A549 (cell line): ENCODE measurements around the gene CT47A1. TPM values are rescaled to one million over a fixed set of nuclear protein-coding genes. Genes with fewer than 3 reads are reported as not detected.
"Not testable (repeated sequence)": the region's sequence is repeated elsewhere in the genome, so short reads cannot be mapped to it uniquely, and the experiment has no call there.

Experiments used
- ATAC-seq, 2 experiments: fragments of 200-7000 bp in 1 of 2; fragments of >200 bp in 1 of 2; cut with Nextera tagmentation in 1 of 2; cut with Tn5 transposase in 1 of 2; 3 replicates each; pipeline versions ENCODE4 v1.8.0 to v1.9.1; 2018 to 2020; ENCODE audit warnings: mild to moderate bottlenecking in 1 of 2, moderate library complexity in 1 of 2
- CTCF ChIA-PET: fragments of 300-600 bp; sonication (Branson Sonifier 250); formaldehyde crosslinking; extraction: SDS; loops from one replicate; lab custom pipeline; 2021; ENCODE audit warnings: antibody characterized with exemption, inconsistent platforms; lab: Yijun Ruan, JAX
- POLR2A ChIA-PET: fragments of 350-600 bp; formaldehyde crosslinking; extraction: SDS; loops from one replicate; lab custom pipeline; 2021; ENCODE audit warnings: antibody characterized with exemption, inconsistent platforms; lab: Yijun Ruan, JAX
- DNase-seq, 2 experiments: peaks; one replicate each; pipeline versions ENCODE4 v3.0.0 to v3.0.0-alpha.2; 2011 to 2016; ENCODE audit warnings: low read depth in 1 of 2, low spot score in 1 of 2
- FAIRE-seq: peaks from 2 replicates; lab custom pipeline; 2011; peaks lifted over from hg19 to GRCh38; lab: Jason Lieb, UNC
- H3K27ac ChIP-seq, 2 experiments: fragments of >200 bp; sonication (Bioruptor Twin); formaldehyde crosslinking; 3 replicates each; pipeline ENCODE4 v1.5.1; 2016 to 2017
- H3K4me1 ChIP-seq: fragments of >200 bp; sonication (Bioruptor Twin); formaldehyde crosslinking; 3 replicates; pipeline ENCODE4 v1.6.1; 2016
- H3K4me2 ChIP-seq: fragments of >200 bp; sonication (Bioruptor Twin); formaldehyde crosslinking; 3 replicates; pipeline ENCODE4 v1.6.1; 2016
- H3K4me3 ChIP-seq: fragments of >200 bp; sonication (Bioruptor Twin); formaldehyde crosslinking; 3 replicates; pipeline ENCODE4 v1.5.1; 2016
- H3K9me3 ChIP-seq: fragments of >200 bp; sonication (Bioruptor Twin); formaldehyde crosslinking; 3 replicates; pipeline ENCODE4 v1.6.1; 2016
- CEBPB ChIP-seq, 2 experiments: fragments of >200 bp in 1 of 2; sonication (Bioruptor Twin) in 1 of 2; formaldehyde crosslinking in 1 of 2; IDR thresholded peaks; 2 replicates each; pipeline ENCODE4 v1.6.1; 2012 to 2016
- CTCF ChIP-seq: fragments of >200 bp; sonication (Bioruptor Twin); formaldehyde crosslinking; IDR thresholded peaks from 3 replicates; pipeline ENCODE4 v1.5.1; 2016
- E2F6 ChIP-seq: IDR thresholded peaks from 2 replicates; pipeline ENCODE4 v1.6.1; 2012; ENCODE audit warnings: low read depth, borderline replicate concordance
- FOXS1 ChIP-seq: fragments of 250-450 bp; sonication (Bioruptor Pico); IDR thresholded peaks from 2 replicates; pipeline ENCODE4 v1.5.0; 2020; ENCODE audit warnings: mild to moderate bottlenecking, moderate library complexity
- GATA3 ChIP-seq: IDR thresholded peaks from 2 replicates; pipeline ENCODE4 v1.6.1; 2012; ENCODE audit warnings: borderline replicate concordance
- HES2 ChIP-seq: fragments of >200 bp; sonication (Bioruptor Twin); formaldehyde crosslinking; IDR thresholded peaks from 2 replicates; pipeline ENCODE4 v1.6.1; 2016
- HMGXB4 ChIP-seq: fragments of 250-450 bp; sonication (Bioruptor Pico); IDR thresholded peaks from 2 replicates; pipeline ENCODE4 v1.5.0; 2021; ENCODE audit warnings: mild to moderate bottlenecking, moderate library complexity, borderline replicate concordance
- HOXB5 ChIP-seq: fragments of 250-450 bp; sonication (Bioruptor Pico); IDR thresholded peaks from 2 replicates; pipeline ENCODE4 v1.5.0; 2020; ENCODE audit warnings: mild to moderate bottlenecking, moderate library complexity
- JUN ChIP-seq, 2 experiments: fragments of >200 bp; sonication (Bioruptor Twin); formaldehyde crosslinking; IDR thresholded peaks; 2 replicates in 1 of 2; 3 replicates in 1 of 2; pipeline ENCODE4 v1.6.1; 2016 to 2017
- KDM5A ChIP-seq: fragments of 200-600 bp; sonication (generic); IDR thresholded peaks from 2 replicates; pipeline ENCODE4 v1.6.1; 2016; ENCODE audit warnings: antibody characterized with exemption, mild to moderate bottlenecking
- NFE2L2 ChIP-seq: fragments of 150-350 bp; conservative IDR thresholded peaks from 2 replicates; pipeline ENCODE4 v1.6.1; 2014; ENCODE audit warnings: low read length
- NR3C1 ChIP-seq: fragments of >200 bp; sonication (Bioruptor Twin); formaldehyde crosslinking; IDR thresholded peaks from 3 replicates; pipeline ENCODE4 v1.6.1; 2017
- PBX3 ChIP-seq: IDR thresholded peaks from 2 replicates; pipeline ENCODE4 v1.6.1; 2012
- RAD21 ChIP-seq, 2 experiments: fragments of >200 bp in 1 of 2; sonication (Bioruptor Twin) in 1 of 2; formaldehyde crosslinking in 1 of 2; IDR thresholded peaks in 1 of 2; conservative IDR thresholded peaks in 1 of 2; 2 replicates in 1 of 2; 3 replicates in 1 of 2; pipeline ENCODE4 v1.6.1; 2012 to 2018; ENCODE audit warnings: inconsistent platforms in 1 of 2
- RCOR1 ChIP-seq: fragments of 150-350 bp; IDR thresholded peaks from 2 replicates; pipeline ENCODE4 v1.6.1; 2014; ENCODE audit warnings: antibody characterized with exemption, low read length, low read depth
- SMC3 ChIP-seq: fragments of >200 bp; sonication (Bioruptor Twin); formaldehyde crosslinking; IDR thresholded peaks from 3 replicates; pipeline ENCODE4 v1.6.1; 2018; ENCODE audit warnings: inconsistent platforms
- SREBF2 ChIP-seq: fragments of 450-650 bp; IDR thresholded peaks from 2 replicates; pipeline ENCODE4 v1.6.1; 2014; ENCODE audit warnings: mild to moderate bottlenecking, moderate library complexity
- ZNF302 ChIP-seq: fragments of 250-450 bp; sonication (Bioruptor Pico); IDR thresholded peaks from 2 replicates; pipeline ENCODE4 v1.9.0; 2021; ENCODE audit warnings: inconsistent platforms, mild to moderate bottlenecking, moderate library complexity
- WGBS: methylation state at CpG from one replicate; pipeline ENCODE4 v1.1.6; 2017; ENCODE audit errors: missing lambda C conversion rate; 5-methylcytosine and 5-hydroxymethylcytosine counted together
- polyA plus RNA-seq, 4 experiments: library from polyadenylated mRNA; depleted of rRNA in 3 of 4; stranded (reverse); fragments of >200 nt; fragmentation: RNase III in 1 of 4; extraction: RNeasy Plus Mini Kit Qiagen cat#74134 plus additional on column Dnase treatment in 1 of 4; gene quantifications; 2 replicates in 3 of 4; 3 replicates in 1 of 4; pipeline ENCODE4 v1.2.3, GENCODE V29; 2011 to 2017
- small RNA-seq, 6 experiments: library from RNA; depleted of rRNA; stranded (forward); fragments of <200 nt; gene quantifications; one replicate each; pipeline ENCODE3, GENCODE V24; 2012

The CT47A1 gene
- polyA plus RNA-seq, 2 of the 4 experiments (the other 2 are of a cell fraction): not detected

- no peak overlapping the region for H3K27ac ChIP-seq
- H3K4me1 ChIP-seq: no peaks in the 10 kb centered on the region
- no peaks in the 10 kb centered on the region for H3K9me3 ChIP-seq
- peak in 1 of 2 experiments; percentile 33 for DNase-seq
- ATAC-seq: peak in 1 of 2 experiments; percentile 52; a peak in 2 of 6 replicates
- 22% methylated on average over 4 of the region's 4 CpGs for WGBS
- peak; percentile 74 for FAIRE-seq
- H3K4me2 ChIP-seq: no peak overlapping the region
- TF ChIP-seq CTCF (peak; percentile 43), E2F6 (no peak), SMC3 (peak; percentile 22; the same call in 1 of the 3 replicates), CEBPB (IDR thresholded peaks at IDR 0.05) (peak in 1 of 2 experiments; percentile 58; a peak in 2 of 4 replicates), RAD21 (conservative IDR thresholded peaks at IDR 0.05 in 1 of 2, IDR thresholded peaks at IDR 0.05 in 1 of 2) (peak; percentile 43 to 45; a peak in 3 of 5 replicates), FOXS1 (CRISPR knock-in tag) (no peak)
- CTCF ChIA-PET: interaction anchor here (1.0 kb wide), 1 partner anchor 9 kb away, joined by 5 read pairs; no protein-coding TSS in a partner anchor
- no peak overlapping the region for H3K4me3 ChIP-seq
- POLR2A ChIA-PET: no interaction called here
Measured at GRCh38 chrX:121000589-121000988, 15.0 kb upstream of the CT47A1 start.

- TF ChIP-seq PBX3 (no peak), RCOR1 (no peak), JUN (IDR thresholded peaks at IDR 0.05) (no peak), NFE2L2 (no peak), GATA3 (no peak), HES2 (no peak), KDM5A (no peak), HOXB5 (no peak), HMGXB4 (CRISPR knock-in tag) (no peak), NR3C1 (no peak), ZNF302 (CRISPR knock-in tag) (no peak), SREBF2 (no peak)
- WGBS: 46% methylated on average over 3 of the region's 3 CpGs
- no peak for DNase-seq
- ChIA-PET POLR2A (no interaction called here), CTCF (no interaction called here)
- Histone ChIP-seq H3K4me1 (no peaks in the 10 kb centered on the region), H3K4me3 (no peak overlapping the region), H3K4me2 (no peak overlapping the region), H3K9me3 (no peaks in the 10 kb centered on the region), H3K27ac (no peak overlapping the region)
- no peak for ATAC-seq
- FAIRE-seq: peak; percentile 80
Measured at GRCh38 chrX:120999413-120999812, 13.9 kb upstream of the CT47A1 start.

- POLR2A ChIA-PET, H3K4me2 ChIP-seq, ATAC-seq, DNase-seq, H3K4me1 ChIP-seq, H3K9me3 ChIP-seq, FAIRE-seq, CTCF ChIA-PET, H3K4me3 ChIP-seq, H3K27ac ChIP-seq: not testable (repeated sequence)
- WGBS: no CpG with 5 or more reads among the region's 7 CpGs
Measured at GRCh38 chrX:120956500-120956899, 29.1 kb downstream of the CT47A1 start, which contains the start of gene CT47A7. Gene CT47A7 (minus strand): TSS chrX:120956600. CDS start chrX:120956345, 255 bp downstream.

Small RNA genes within 50 kb of the gene (small RNA-seq; reads per million reads assigned to genes)
- gene AL670379.1 (0 reads per million in 6 experiments), gene AL670379.10 (0 reads per million in 6 experiments), gene AL670379.11 (0 reads per million in 6 experiments), gene AL670379.12 (0 reads per million in 6 experiments), gene AL670379.2 (0 reads per million in 6 experiments), gene AL670379.3 (0 reads per million in 6 experiments), gene AL670379.4 (0 reads per million in 6 experiments), gene AL670379.5 (0 reads per million in 6 experiments), gene AL670379.6 (0 reads per million in 6 experiments), gene AL670379.7 (0 reads per million in 6 experiments), gene AL670379.8 (0 reads per million in 6 experiments), gene AL670379.9 (0 reads per million in 6 experiments)

Other genes starting within 250 kb of the CT47A1 start
- gene CT47B1, start 109.9 kb downstream of the CT47A1 start, polyA plus RNA-seq (2011; rRNA removed): not detected in 2 replicates
- not detected in 3 replicates for gene CT47B1, start 109.9 kb downstream of the CT47A1 start, polyA plus RNA-seq (2017; fragmentation: RNase III; extraction: RNeasy Plus Mini Kit Qiagen cat#74134 plus additional on column Dnase treatment)
- not detected in 2 replicates for gene CT47A11, start 48.6 kb downstream of the CT47A1 start, polyA plus RNA-seq (2011; rRNA removed)
- gene CT47A11, start 48.6 kb downstream of the CT47A1 start, polyA plus RNA-seq (2017; fragmentation: RNase III; extraction: RNeasy Plus Mini Kit Qiagen cat#74134 plus additional on column Dnase treatment): not detected in 3 replicates
- gene CT47A10, start 43.7 kb downstream of the CT47A1 start, polyA plus RNA-seq (2011; rRNA removed): not detected in 2 replicates
- gene CT47A10, start 43.7 kb downstream of the CT47A1 start, polyA plus RNA-seq (2017; fragmentation: RNase III; extraction: RNeasy Plus Mini Kit Qiagen cat#74134 plus additional on column Dnase treatment): not detected in 3 replicates
- not detected in 2 replicates for gene CT47A9, start 38.9 kb downstream of the CT47A1 start, polyA plus RNA-seq (2011; rRNA removed)
- gene CT47A9, start 38.9 kb downstream of the CT47A1 start, polyA plus RNA-seq (2017; fragmentation: RNase III; extraction: RNeasy Plus Mini Kit Qiagen cat#74134 plus additional on column Dnase treatment): not detected in 3 replicates
- gene CT47A8, start 34.0 kb downstream of the CT47A1 start, polyA plus RNA-seq (2011; rRNA removed): not detected in 2 replicates
- gene CT47A8, start 34.0 kb downstream of the CT47A1 start, polyA plus RNA-seq (2017; fragmentation: RNase III; extraction: RNeasy Plus Mini Kit Qiagen cat#74134 plus additional on column Dnase treatment): not detected in 3 replicates
- gene CT47A7, start 29.2 kb downstream of the CT47A1 start, polyA plus RNA-seq (2011; rRNA removed): not detected in 2 replicates
- gene CT47A7, start 29.2 kb downstream of the CT47A1 start, polyA plus RNA-seq (2017; fragmentation: RNase III; extraction: RNeasy Plus Mini Kit Qiagen cat#74134 plus additional on column Dnase treatment): not detected in 3 replicates
- gene CT47A6, start 24.3 kb downstream of the CT47A1 start, polyA plus RNA-seq (2011; rRNA removed): not detected in 2 replicates
- not detected in 3 replicates for gene CT47A6, start 24.3 kb downstream of the CT47A1 start, polyA plus RNA-seq (2017; fragmentation: RNase III; extraction: RNeasy Plus Mini Kit Qiagen cat#74134 plus additional on column Dnase treatment)
- gene CT47A5, start 19.4 kb downstream of the CT47A1 start, polyA plus RNA-seq (2011; rRNA removed): not detected in 2 replicates
- not detected in 3 replicates for gene CT47A5, start 19.4 kb downstream of the CT47A1 start, polyA plus RNA-seq (2017; fragmentation: RNase III; extraction: RNeasy Plus Mini Kit Qiagen cat#74134 plus additional on column Dnase treatment)
- not detected in 2 replicates for gene CT47A4, start 14.6 kb downstream of the CT47A1 start, polyA plus RNA-seq (2011; rRNA removed)
- gene CT47A4, start 14.6 kb downstream of the CT47A1 start, polyA plus RNA-seq (2017; fragmentation: RNase III; extraction: RNeasy Plus Mini Kit Qiagen cat#74134 plus additional on column Dnase treatment): not detected in 3 replicates
- gene CT47A3, start 9.7 kb downstream of the CT47A1 start, polyA plus RNA-seq (2011; rRNA removed): not detected in 2 replicates
- not detected in 3 replicates for gene CT47A3, start 9.7 kb downstream of the CT47A1 start, polyA plus RNA-seq (2017; fragmentation: RNase III; extraction: RNeasy Plus Mini Kit Qiagen cat#74134 plus additional on column Dnase treatment)
- gene CT47A2, start 4.8 kb downstream of the CT47A1 start, polyA plus RNA-seq (2011; rRNA removed): not detected in 2 replicates
- not detected in 3 replicates for gene CT47A2, start 4.8 kb downstream of the CT47A1 start, polyA plus RNA-seq (2017; fragmentation: RNase III; extraction: RNeasy Plus Mini Kit Qiagen cat#74134 plus additional on column Dnase treatment)
- 4.2 and 5.1 TPM in 2 replicates for gene GLUD2, start 61.9 kb upstream of the CT47A1 start, polyA plus RNA-seq (2011; rRNA removed)
- 2.7 to 2.8 TPM (median 2.8 TPM) in 3 replicates for gene GLUD2, start 61.9 kb upstream of the CT47A1 start, polyA plus RNA-seq (2017; fragmentation: RNase III; extraction: RNeasy Plus Mini Kit Qiagen cat#74134 plus additional on column Dnase treatment)